GM12878 (cell line): ENCODE measurements around the gene ZMIZ1. TPM values are rescaled to one million over a fixed set of nuclear protein-coding genes. Genes with fewer than 3 reads are reported as not detected.

Experiments used
- ATAC-seq: fragments of 200-7000 bp; cut with Tn5 transposase; 3 replicates; pipeline ENCODE4 v1.9.1; 2020; ENCODE audit warnings: mild to moderate bottlenecking, moderate library complexity
- BruUV-seq: library from RNA; stranded (reverse); fragments of 400-500 nt; replicated peaks from 2 replicates; lab custom pipeline; 2021; lab: Mats Ljungman, UMichigan
- CTCF ChIA-PET: fragments of 300-600 bp; sonication (Branson Sonifier 250); formaldehyde crosslinking; extraction: SDS; loops from one replicate; lab custom pipeline; 2021; ENCODE audit warnings: inconsistent platforms; lab: Yijun Ruan, JAX
- POLR2A ChIA-PET: fragments of 350-600 bp; formaldehyde crosslinking; extraction: SDS; loops from one replicate; lab custom pipeline; 2021; ENCODE audit warnings: inconsistent platforms; lab: Charles Lee
- RAD21 ChIA-PET: fragments of 300-600 bp; sonication (Branson Sonifier 250); formaldehyde crosslinking; loops from one replicate; lab custom pipeline; 2023; ENCODE audit warnings: antibody characterized with exemption; ENCODE audit not compliant: unreplicated experiment; lab: Charles Lee
- SMC1A ChIA-PET: fragments of 300-600 bp; sonication (Branson Sonifier 250); formaldehyde crosslinking; loops from one replicate; lab custom pipeline; 2023; ENCODE audit not compliant: unreplicated experiment, uncharacterized antibody; lab: Charles Lee
- DNase-seq: peaks from one replicate; pipeline ENCODE4 v3.0.0-alpha.2; 2011; ENCODE audit warnings: low read depth, low spot score
- FAIRE-seq: peaks from 3 replicates; lab custom pipeline; 2011; peaks lifted over from hg19 to GRCh38; lab: Jason Lieb, UNC
- H2AFZ ChIP-seq: 2 replicates; pipeline ENCODE4 v1.6.0; 2011; ENCODE audit warnings: low read depth, low read length, control low read depth; ENCODE audit not compliant: control insufficient read depth
- H3K27ac ChIP-seq: 2 replicates; pipeline ENCODE4 v1.5.1; 2011; ENCODE audit warnings: control low read depth; ENCODE audit not compliant: control insufficient read depth, insufficient read depth
- H3K27me3 ChIP-seq, 2 experiments: replicated peaks in 1 of 2; 2 replicates each; pipeline versions ENCODE4 v1.6.0 to v1.6.1; 2011; ENCODE audit warnings: low read length in 1 of 2; ENCODE audit not compliant: control insufficient read depth in 2 of 2, insufficient read depth in 2 of 2
- H3K36me3 ChIP-seq, 2 experiments: 2 replicates each; pipeline ENCODE4 v1.5.1; 2011; ENCODE audit warnings: low read length in 1 of 2; ENCODE audit not compliant: control insufficient read depth in 2 of 2, insufficient read depth in 2 of 2
- H3K4me1 ChIP-seq: 2 replicates; pipeline ENCODE4 v1.6.1; 2011; ENCODE audit warnings: mild to moderate bottlenecking, low read length, moderate library complexity, mixed read lengths; ENCODE audit not compliant: control insufficient read depth, insufficient read depth
- H3K4me2 ChIP-seq: 2 replicates; pipeline ENCODE4 v1.6.0; 2011; ENCODE audit warnings: control low read depth; ENCODE audit not compliant: control insufficient read depth, insufficient read depth
- H3K4me3 ChIP-seq: fragments of 200-600 bp; sonication (generic); 2 replicates; pipeline ENCODE4 v1.5.1; 2016
- H3K79me2 ChIP-seq: 2 replicates; pipeline ENCODE4 v1.6.0; 2011; ENCODE audit warnings: low read length; ENCODE audit not compliant: control insufficient read depth, insufficient read depth
- H3K9ac ChIP-seq: 2 replicates; pipeline ENCODE4 v1.8.0; 2011; ENCODE audit warnings: low read length, control low read depth, mixed read lengths; ENCODE audit not compliant: control insufficient read depth, insufficient read depth
- H3K9me3 ChIP-seq: replicated peaks from 3 replicates; pipeline ENCODE4 v1.5.1; 2011; ENCODE audit warnings: mild to moderate bottlenecking, low read length; ENCODE audit not compliant: control insufficient read depth, insufficient read depth
- H4K20me1 ChIP-seq: 2 replicates; pipeline ENCODE4 v1.6.0; 2011; ENCODE audit not compliant: control insufficient read depth, insufficient read depth
- BACH1 ChIP-seq: fragments of 450-650 bp; IDR thresholded peaks from 2 replicates; pipeline ENCODE4 v1.6.1; 2017; ENCODE audit warnings: mild to moderate bottlenecking, borderline replicate concordance
- E2F8 ChIP-seq: fragments of 450-650 bp; IDR thresholded peaks from 2 replicates; pipeline ENCODE4 v1.6.1; 2018; ENCODE audit warnings: mild to moderate bottlenecking, low read depth, moderate library complexity; ENCODE audit not compliant: partially characterized antibody
- ELK1 ChIP-seq: IDR thresholded peaks from 2 replicates; pipeline ENCODE4 v1.6.1; 2012; ENCODE audit warnings: low read depth, low read length, improper control_type of control experiment
- JUND ChIP-seq: IDR thresholded peaks from 2 replicates; pipeline ENCODE4 v1.6.1; 2012; ENCODE audit warnings: low read depth, mild to moderate bottlenecking, low read length, improper control_type of control experiment, moderate library complexity
- PBX3 ChIP-seq: IDR thresholded peaks from 2 replicates; pipeline ENCODE4 v1.6.1; 2011; ENCODE audit warnings: mild to moderate bottlenecking, low read depth, low read length, moderate library complexity; ENCODE audit not compliant: insufficient replicate concordance
- TBL1XR1 ChIP-seq: IDR thresholded peaks from 2 replicates; pipeline ENCODE4 v1.6.1; 2012; ENCODE audit warnings: low read depth, low read length, improper control_type of control experiment
- WGBS: methylation state at CpG from one replicate; pipeline ENCODE4 v1.1.6; 2016; ENCODE audit warnings: low lambda C conversion rate; ENCODE audit not compliant: insufficient replicate concordance, insufficient coverage; ENCODE audit errors: missing lambda C conversion rate; 5-methylcytosine and 5-hydroxymethylcytosine counted together
- in situ Hi-C: fragments of 300-500 bp; cut with MboI; formaldehyde crosslinking; loops from 9 replicates; pipeline ENCODE4 v1.14.3; 2018; ENCODE audit warnings: mixed read lengths
- intact Hi-C: fragments of 100-400 bp; cut with micrococcal nuclease; formaldehyde crosslinking; loops from one replicate; pipeline ENCODE4 v1.14.2; 2022; ENCODE audit not compliant: unreplicated experiment
- polyA plus RNA-seq, 11 experiments: library from polyadenylated mRNA; depleted of rRNA in 4 of 11; unstranded in 6 of 11; stranded (reverse) in 5 of 11; fragments of >200 nt; fragmentation: Nextera tagmentation in 4 of 11; fragmentation: Illumina TruSeq in 1 of 11; extraction: Ambion mirVana in 4 of 11; extraction: Trizol in 1 of 11; gene quantifications; 1 replicate in 1 of 11; 2 replicates in 10 of 11; pipeline versions ENCODE4 v1.2.1 to v1.2.3, GENCODE V29; 2011 to 2016; ENCODE audit warnings: inconsistent platforms in 2 of 11, missing spikeins in 2 of 11, low read depth in 1 of 11
- total RNA-seq, 4 experiments: library from RNA; depleted of rRNA in 3 of 4; stranded (reverse); fragments of >200 nt in 3 of 4; fragmentation: Illumina TruSeq in 1 of 4; extraction: Trizol in 1 of 4; gene quantifications; 2 replicates each; pipeline versions ENCODE4 v1.2.1 to v1.2.3, GENCODE V29; 2013 to 2021

The ZMIZ1 gene
- total and polyA plus RNA-seq, 10 of the 15 experiments (the other 5 are each of a cell fraction or from before 2014, with no cell fraction given): 3.1 to 82.3 (median 14.9) TPM

- Histone ChIP-seq H3K9me3 (no peaks in the 10 kb centered on the region), H2AFZ (no peak overlapping the region), H3K4me2 (no peak overlapping the region), H3K27ac (no peak overlapping the region), H3K79me2 (peaks cover 15% of the 10 kb centered on the region), H3K36me3 (no peaks in the 10 kb centered on the region)
- RAD21 ChIA-PET: no interaction called here
- no peak for ATAC-seq
- CTCF ChIA-PET: interaction anchor here (1.3 kb wide), 1 partner anchor 20 kb away, joined by 3 read pairs; no protein-coding TSS in a partner anchor
- in situ Hi-C loops: no loop called here
- TF ChIP-seq TBL1XR1 (no peak), E2F8 (no peak), BACH1 (no peak), JUND (no peak), ELK1 (no peak), PBX3 (no peak)
- TF ChIP-seq, all 136 proteins: peak for 0
- no peak overlapping the region for H3K9ac ChIP-seq
- DNase-seq (no peak), FAIRE-seq (no peak)
- intact Hi-C loops: no loop called here
- BruUV-seq: no TSS peak
- no peaks in the 10 kb centered on the region; a peak in 1 of 4 replicates for H3K27me3 ChIP-seq
- no peak overlapping the region for H3K4me3 ChIP-seq
- WGBS: 55% methylated on average over 6 of the region's 6 CpGs
- ChIA-PET POLR2A (no interaction called here), SMC1A (interaction anchor here (1.9 kb wide), 1 partner anchor 35 kb away, joined by 4 read pairs; no protein-coding TSS in a partner anchor)
- peaks cover 11% of the 10 kb centered on the region for H3K4me1 ChIP-seq
- H4K20me1 ChIP-seq: no peaks in the 10 kb centered on the region
These were observed 169.4 kb downstream of the ZMIZ1 start for GRCh38 chr10:79238158-79238520.
